ENCODE data around the gene CTNNA2.
A peak's percentile ranks its signal among the peaks of the same experiment; 100 is the strongest.

Gene CTNNA2

GRCh38 chr2:79850912-79851311 lies 338.1 kb downstream of the CTNNA2 start:
- no peaks in the 10 kb centered on the region for H4K20me1 ChIP-seq (ENCODE audit: insufficient read depth, low read length)
- H3K4me1 ChIP-seq (ENCODE audit: low read length): no peaks in the 10 kb centered on the region
- TF ChIP-seq CTCF (IDR thresholded peaks at IDR 0.05; ENCODE audit: low read depth, low read length) (no peak), EZH2phosphoT487 (IDR thresholded peaks at IDR 0.05; ENCODE audit: low read depth) (no peak)
- H3K9ac ChIP-seq (ENCODE audit: low read length): no peak overlapping the region
- no peaks in the 10 kb centered on the region for H3K79me2 ChIP-seq (ENCODE audit: low read length)
- no peak overlapping the region for H3K4me3 ChIP-seq (ENCODE audit: low read length)
- no peaks in the 10 kb centered on the region for H3K27me3 ChIP-seq (ENCODE audit: low read depth, low read length)
- no peak overlapping the region for H3K27ac ChIP-seq (ENCODE audit: low read length)
- no peak overlapping the region for H2AFZ ChIP-seq (ENCODE audit: low read depth, low read length)
- no peaks in the 10 kb centered on the region for H3K9me3 ChIP-seq (ENCODE audit: insufficient read depth, low read length)
- H3K4me2 ChIP-seq (ENCODE audit: low read length): no peak overlapping the region
- no peaks in the 10 kb centered on the region for H3K36me3 ChIP-seq (replicated peaks; ENCODE audit: low read depth, low read length)

- H3K4me1 ChIP-seq (ENCODE audit: low read length): no peaks in the 10 kb centered on the region
- TF ChIP-seq EZH2phosphoT487 (IDR thresholded peaks at IDR 0.05; ENCODE audit: low read depth): no peak
- peak; percentile 54 for TF ChIP-seq CTCF (IDR thresholded peaks at IDR 0.05; ENCODE audit: low read depth, low read length)
Observed at GRCh38 chr2:79855264-79856006, 342.6 kb downstream of the CTNNA2 start.

GRCh38 chr2:79857888-79858287 lies 345.0 kb downstream of the CTNNA2 start:
- Histone ChIP-seq H4K20me1 (ENCODE audit: insufficient read depth, low read length) (no peaks in the 10 kb centered on the region), H3K27ac (ENCODE audit: low read length) (no peak overlapping the region), H2AFZ (ENCODE audit: low read depth, low read length) (no peak overlapping the region), H3K9ac (ENCODE audit: low read length) (no peak overlapping the region), H3K4me2 (ENCODE audit: low read length) (no peak overlapping the region), H3K4me3 (ENCODE audit: low read length) (no peak overlapping the region), H3K9me3 (ENCODE audit: insufficient read depth, low read length) (no peaks in the 10 kb centered on the region), H3K36me3 (replicated peaks; ENCODE audit: low read depth, low read length) (no peaks in the 10 kb centered on the region), H3K4me1 (ENCODE audit: low read length) (no peaks in the 10 kb centered on the region), H3K27me3 (ENCODE audit: low read depth, low read length) (no peaks in the 10 kb centered on the region), H3K79me2 (ENCODE audit: low read length) (no peaks in the 10 kb centered on the region)
- TF ChIP-seq EZH2phosphoT487 (IDR thresholded peaks at IDR 0.05; ENCODE audit: low read depth): no peak
- no peak for TF ChIP-seq CTCF (IDR thresholded peaks at IDR 0.05; ENCODE audit: low read depth, low read length)

More at GRCh38 chr2:79855264-79856006, 342.6 kb downstream of the CTNNA2 start:
- H4K20me1 ChIP-seq (ENCODE audit: insufficient read depth, low read length): no peaks in the 10 kb centered on the region
- H3K27ac ChIP-seq (ENCODE audit: low read length): no peak overlapping the region
- no peaks in the 10 kb centered on the region for H3K79me2 ChIP-seq (ENCODE audit: low read length)
- H3K4me3 ChIP-seq (ENCODE audit: low read length): no peak overlapping the region
- no peaks in the 10 kb centered on the region for H3K27me3 ChIP-seq (ENCODE audit: low read depth, low read length)
- H3K9me3 ChIP-seq (ENCODE audit: insufficient read depth, low read length): no peaks in the 10 kb centered on the region
- no peak overlapping the region for H3K9ac ChIP-seq (ENCODE audit: low read length)
- H3K4me2 ChIP-seq (ENCODE audit: low read length): no peak overlapping the region
- no peak overlapping the region for H2AFZ ChIP-seq (ENCODE audit: low read depth, low read length)
- H3K36me3 ChIP-seq (replicated peaks; ENCODE audit: low read depth, low read length): no peaks in the 10 kb centered on the region

GRCh38 chr2:79860228-79861058 lies 347.6 kb downstream of the CTNNA2 start:
- no peaks in the 10 kb centered on the region for H3K9me3 ChIP-seq (ENCODE audit: insufficient read depth, low read length)
- H2AFZ ChIP-seq (ENCODE audit: low read depth, low read length): no peak overlapping the region
- H3K27ac ChIP-seq (ENCODE audit: low read length): no peak overlapping the region
- H3K4me1 ChIP-seq (ENCODE audit: low read length): no peaks in the 10 kb centered on the region
- H3K27me3 ChIP-seq (ENCODE audit: low read depth, low read length): no peaks in the 10 kb centered on the region
- no peak overlapping the region for H3K9ac ChIP-seq (ENCODE audit: low read length)
- no peaks in the 10 kb centered on the region for H3K79me2 ChIP-seq (ENCODE audit: low read length)
- H3K36me3 ChIP-seq (replicated peaks; ENCODE audit: low read depth, low read length): no peaks in the 10 kb centered on the region
- H4K20me1 ChIP-seq (ENCODE audit: insufficient read depth, low read length): no peaks in the 10 kb centered on the region
- H3K4me3 ChIP-seq (ENCODE audit: low read length): no peak overlapping the region
- TF ChIP-seq EZH2phosphoT487 (IDR thresholded peaks at IDR 0.05; ENCODE audit: low read depth) (no peak), CTCF (IDR thresholded peaks at IDR 0.05; ENCODE audit: low read depth, low read length) (peak; percentile 72)
- H3K4me2 ChIP-seq (ENCODE audit: low read length): no peak overlapping the region

Measured in OCI-LY3 (cell line).